Epidermal melanocyte (primary cell): ENCODE measurements around the gene ZNF322.

Experiments
- DNase-seq: peaks from one replicate; pipeline ENCODE4 v3.0.0; 2011; ENCODE audit warnings: low spot score; ENCODE audit not compliant: insufficient read length

The ZNF322 gene

GRCh38 chr6:26592649-26593048, 66.9 kb downstream of the ZNF322 start:
- no peak for DNase-seq

GRCh38 chr6:26588965-26589364, 70.6 kb downstream of the ZNF322 start:
- no peak for DNase-seq
